ENCODE data around the gene DENND6B.

DNA sequence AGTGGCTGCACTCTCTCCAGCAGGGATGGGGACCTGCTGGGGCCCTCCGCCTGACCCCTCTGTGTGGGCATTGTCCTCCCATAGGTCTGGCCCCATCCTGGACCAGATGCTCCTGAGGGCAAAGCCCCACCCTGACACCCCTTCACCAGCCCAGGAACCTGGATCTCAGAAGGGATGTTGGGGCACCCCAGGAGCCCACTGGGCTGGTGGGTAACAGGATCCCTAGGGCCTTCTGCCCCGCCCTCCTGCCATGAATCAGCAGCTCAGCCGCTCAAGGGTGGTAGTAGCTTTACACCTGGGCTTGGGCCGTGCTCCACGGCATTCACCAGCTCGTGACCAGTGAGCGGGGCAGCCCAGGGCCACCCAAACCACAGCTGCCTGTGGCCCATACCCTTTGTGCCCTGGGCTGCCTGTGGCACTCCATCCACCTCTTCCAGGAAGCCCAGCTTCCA is 64.3 kb downstream of the DENND6B start:
- TF ChIP-seq CTCF (IDR thresholded peaks at IDR 0.05; ENCODE audit: low read length) (no peak), EZH2 (IDR thresholded peaks at IDR 0.05; ENCODE audit: borderline replicate concordance, low read length) (no peak)
